HG03342 (cell line): ENCODE measurements around the gene NPAT.
"Not testable (repeated sequence)": the region's sequence is repeated elsewhere in the genome, so short reads cannot be mapped to it uniquely, and the experiment has no call there.

Source experiments
- ATAC-seq: cut with Tn5 transposase; IDR thresholded peaks from one replicate; pipeline ENCODE4 v1.9.1; 2021; ENCODE audit warnings: mild to moderate bottlenecking, moderate library complexity; ENCODE audit not compliant: unreplicated experiment

The NPAT gene

DNA sequence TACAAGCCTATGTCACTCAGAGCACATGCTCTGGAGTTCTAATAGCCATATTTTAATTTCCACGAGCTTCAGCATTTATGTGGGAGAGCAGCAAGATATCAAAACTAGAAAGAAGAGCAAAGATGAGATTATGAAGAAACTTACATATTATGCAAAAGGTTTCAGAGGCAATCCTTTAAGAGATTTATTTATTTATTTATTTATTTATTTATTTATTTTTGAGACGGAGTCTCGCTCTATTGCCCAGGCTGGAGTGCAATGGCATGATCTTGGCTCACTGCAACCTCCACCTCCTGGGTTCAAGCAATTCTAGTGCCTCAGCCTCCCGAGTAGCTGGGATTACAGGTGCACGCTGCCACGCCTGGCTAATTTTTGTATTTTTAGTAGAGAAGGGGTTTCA lies 59.6 kb downstream of the NPAT start:
- ATAC-seq: not testable (repeated sequence)

DNA sequence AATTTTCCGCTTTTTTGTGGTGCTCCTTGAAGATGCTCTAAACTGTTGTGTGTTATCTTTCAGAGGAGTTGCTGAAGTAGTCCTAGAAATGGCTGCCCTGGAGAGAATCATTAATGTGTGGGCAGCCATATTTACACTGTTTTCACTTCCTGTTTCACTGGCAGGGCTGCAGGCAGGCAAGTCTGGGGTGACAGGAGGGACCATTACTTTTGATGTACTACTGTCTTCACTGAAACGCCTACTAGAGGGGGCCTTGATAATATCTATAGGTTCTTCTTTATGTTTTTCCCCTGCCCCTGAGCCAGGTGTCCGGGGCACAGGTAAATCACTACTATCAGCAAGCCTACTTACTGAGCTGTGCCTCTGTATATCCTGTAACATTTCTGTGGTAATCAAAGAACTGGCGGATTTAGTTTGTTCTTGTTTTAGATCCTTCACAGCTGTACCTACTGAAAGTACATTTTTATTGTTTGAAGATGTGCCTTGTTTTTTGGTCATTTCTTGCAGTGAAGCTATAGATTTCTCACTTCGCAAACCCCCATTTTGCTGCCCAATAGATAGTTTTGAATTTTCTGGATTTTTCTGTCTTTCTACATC lies 61.4 kb downstream of the NPAT start:
- ATAC-seq: peak; percentile 99

DNA sequence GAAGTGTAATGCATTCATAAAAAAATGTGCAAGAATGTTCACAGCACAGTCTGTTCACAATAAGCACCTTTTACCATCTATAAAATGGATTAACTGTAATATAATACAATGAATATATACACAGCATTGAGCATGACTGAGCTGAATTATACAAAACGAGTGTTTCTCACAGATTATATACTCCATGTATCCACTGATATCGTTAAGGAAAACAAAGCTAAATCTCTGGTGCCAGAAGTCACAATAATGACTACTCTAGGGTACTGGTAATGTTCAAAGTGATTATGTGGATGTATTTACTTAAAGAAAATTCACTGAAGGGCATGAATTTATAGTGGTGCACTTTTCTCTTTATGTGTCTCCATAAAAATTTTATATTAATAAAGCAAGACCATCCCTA lies 67.8 kb downstream of the NPAT start:
- ATAC-seq: no peak

DNA sequence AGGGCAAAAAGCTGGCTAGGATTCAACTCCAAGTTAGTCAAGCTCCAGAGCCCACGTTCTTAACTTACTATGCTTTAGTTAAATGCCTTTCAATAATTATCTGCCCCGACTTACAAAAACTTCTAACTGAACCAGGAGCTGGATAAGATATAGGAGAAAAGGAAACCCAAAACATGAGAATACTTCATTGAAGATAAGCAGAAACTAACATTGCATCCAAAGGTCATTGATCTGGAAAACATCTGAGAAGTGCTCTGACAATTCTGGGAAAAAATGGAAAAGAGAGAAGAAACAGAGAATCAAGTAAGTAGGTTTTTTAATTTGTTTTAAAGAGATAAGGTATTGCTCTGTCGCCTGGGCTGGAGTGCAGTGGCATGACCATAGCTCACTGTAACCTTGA lies 73.9 kb downstream of the NPAT start:
- no peak for ATAC-seq

GRCh38 chr11:108147150-108147549 lies 75.3 kb downstream of the NPAT start:
- no peak for ATAC-seq

DNA sequence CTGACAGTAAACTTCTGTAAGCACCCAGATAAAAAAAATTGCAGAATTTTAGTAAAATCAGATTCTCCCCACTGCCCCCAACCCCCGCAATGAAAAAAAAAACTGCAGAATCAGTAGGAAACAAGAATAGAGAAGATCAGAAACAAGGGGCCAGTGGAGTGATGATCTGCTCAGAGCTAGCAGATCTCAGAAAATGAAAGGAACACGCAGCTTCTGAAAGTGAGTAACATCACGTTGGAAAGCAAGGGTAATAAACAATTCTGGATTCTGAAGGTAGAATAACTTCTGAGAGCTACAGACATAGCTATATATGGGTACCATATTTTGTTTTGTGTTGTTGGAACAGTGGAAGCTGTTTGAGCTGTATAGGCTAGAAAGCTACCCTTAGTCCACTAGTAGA lies 77.8 kb downstream of the NPAT start:
- ATAC-seq: no peak

- no peak for ATAC-seq
These were observed 80.1 kb downstream of the NPAT start for GRCh38 chr11:108142304-108142703.

DNA sequence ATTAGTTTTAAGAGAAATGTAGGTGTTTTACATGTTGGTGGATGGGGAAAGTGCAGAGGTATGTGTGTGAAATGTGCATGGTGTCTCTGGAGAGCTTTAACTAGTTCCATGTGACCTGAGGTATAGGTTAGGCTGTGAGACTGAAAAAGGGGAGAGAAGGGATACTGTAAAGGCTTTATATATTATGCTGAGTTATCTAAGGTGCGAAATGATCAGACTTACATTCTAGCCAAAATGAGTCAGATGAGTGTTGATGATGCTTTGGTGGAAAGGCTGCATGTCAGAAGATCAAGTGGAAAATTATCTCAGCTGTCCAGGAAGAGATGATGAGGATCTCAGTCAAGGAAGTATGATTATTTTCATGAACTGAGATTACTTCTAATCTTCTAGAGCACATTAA lies 85.2 kb downstream of the NPAT start:
- no peak for ATAC-seq

- ATAC-seq: no peak
These were observed 86.4 kb downstream of the NPAT start for GRCh38 chr11:108135845-108136544.

DNA sequence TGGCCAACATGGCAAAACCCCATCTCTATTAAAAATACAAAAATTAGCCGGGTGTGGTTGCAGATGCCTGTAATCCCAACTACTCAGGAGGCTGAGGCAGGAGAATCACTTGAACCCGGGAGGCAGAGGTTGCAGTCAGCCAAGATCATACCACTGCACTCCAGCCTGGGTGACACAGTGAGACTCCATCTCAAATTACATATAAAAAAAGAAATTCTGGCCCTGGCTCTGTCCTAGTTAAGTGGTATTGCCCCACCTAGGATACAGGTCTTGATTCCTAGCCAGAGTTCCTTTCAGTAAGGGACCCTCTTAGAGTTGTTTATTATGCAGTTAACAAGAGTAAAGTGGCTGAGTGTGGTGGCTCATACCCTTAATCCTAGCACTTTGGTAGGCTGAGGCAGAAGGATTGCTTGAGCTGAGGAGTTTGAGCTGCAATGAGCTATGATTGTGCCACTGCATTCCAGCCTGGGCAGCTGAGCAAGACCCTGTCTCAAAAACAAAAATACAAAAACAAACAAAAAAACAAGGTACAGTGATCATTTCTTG lies 89.4 kb downstream of the NPAT start:
- ATAC-seq: not testable (repeated sequence)

DNA sequence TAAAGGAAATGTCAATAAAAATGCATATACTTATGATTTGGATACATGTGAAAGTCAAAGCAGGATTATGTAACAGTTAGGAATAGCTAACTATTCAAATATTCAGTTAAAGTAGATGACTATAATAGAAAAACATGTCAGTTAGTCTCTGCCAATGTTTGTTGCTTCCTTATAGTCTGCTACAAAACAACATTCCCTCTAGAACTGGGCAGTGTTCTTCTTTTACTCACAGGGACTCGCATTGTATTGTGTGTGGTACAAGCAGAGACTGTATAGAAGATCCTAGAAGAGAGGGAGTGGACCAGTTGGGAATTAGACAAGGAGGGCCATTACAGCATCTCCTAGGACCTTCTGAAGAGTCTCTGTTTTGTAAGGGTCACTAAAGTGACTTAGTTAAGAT lies 90.4 kb downstream of the NPAT start:
- ATAC-seq: no peak

- ATAC-seq: no peak
These were observed 93.7 kb downstream of the NPAT start for GRCh38 chr11:108128772-108129171.

GRCh38 chr11:108125096-108125495 lies 97.3 kb downstream of the NPAT start:
- ATAC-seq: no peak

GRCh38 chr11:108122166-108122628 lies 100.2 kb downstream of the NPAT start:
- no peak for ATAC-seq

- ATAC-seq: peak; percentile 98
These were observed 100.9 kb downstream of the NPAT start, which contains the start of gene ACAT1 for GRCh38 chr11:108121274-108122155. TSS of gene ACAT1 (plus strand) at chr11:108121567. CDS start at chr11:108121607, 40 bp downstream.

GRCh38 chr11:108120936-108121273 lies 101.5 kb downstream of the NPAT start:
- ATAC-seq: not testable (repeated sequence)

GRCh38 chr11:108117746-108118371 lies 104.6 kb downstream of the NPAT start:
- no peak for ATAC-seq

- no peak for ATAC-seq
These were observed 106.8 kb downstream of the NPAT start for GRCh38 chr11:108115500-108116140.

DNA sequence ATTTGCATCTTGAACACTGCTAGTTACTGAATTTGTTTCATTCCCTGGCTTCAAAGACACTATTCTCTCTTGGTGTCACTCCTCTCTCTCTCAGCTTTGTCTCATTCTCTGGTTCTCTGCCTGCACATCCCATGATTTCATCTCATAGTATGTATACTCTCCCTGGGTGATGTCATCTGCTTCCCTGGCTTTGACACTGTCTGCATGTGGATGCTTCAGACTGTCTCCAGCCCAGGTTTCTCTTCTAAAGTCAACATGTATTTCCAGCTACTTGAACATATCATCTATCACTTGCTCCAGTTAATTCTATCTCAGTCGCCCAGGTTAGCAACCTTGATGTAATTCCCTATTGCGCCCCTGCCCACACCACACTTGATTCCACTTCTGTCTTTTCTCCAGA lies 110.4 kb downstream of the NPAT start:
- no peak for ATAC-seq

GRCh38 chr11:108111126-108111525 lies 111.3 kb downstream of the NPAT start:
- no peak for ATAC-seq
